Peyer's patch (tissue), 4 donors: ENCODE data around the gene TATDN2. TPM values are rescaled to one million over a fixed set of nuclear protein-coding genes. Genes with fewer than 3 reads are reported as not detected.

ENCODE experiments used
- DNase-seq, 3 donors: peaks; one replicate each; pipeline ENCODE4 v3.0.0-alpha.2; 2017 to 2019
- H3K27ac ChIP-seq, 4 donors: fragments of 200-600 bp; sonication (generic); one replicate each; pipeline ENCODE4 v1.5.1; 2016 to 2019
- H3K27me3 ChIP-seq, 2 donors: fragments of 200-600 bp; sonication (generic); one replicate each; pipeline ENCODE4 v1.5.1; 2019
- H3K36me3 ChIP-seq, 3 donors: fragments of 200-600 bp; sonication (generic); one replicate each; pipeline ENCODE4 v1.5.1; 2016 to 2019
- H3K4me1 ChIP-seq, 4 donors: fragments of 200-600 bp; sonication (generic); one replicate each; pipeline ENCODE4 v1.5.1; 2016 to 2019
- H3K4me3 ChIP-seq, 4 donors: fragments of 200-600 bp; sonication (generic); 1 replicate in 3 of 4; 2 replicates in 1 of 4; pipeline ENCODE4 v1.5.1; 2016 to 2019; ENCODE audit warnings: mild to moderate bottlenecking in 1 of 4
- H3K9me3 ChIP-seq, 4 donors: fragments of 200-600 bp; sonication (generic); one replicate each; pipeline ENCODE4 v1.5.1; 2016 to 2019; ENCODE audit warnings: mild to moderate bottlenecking in 1 of 4
- CTCF ChIP-seq, 6 experiments: fragments of 450-650 bp in 4 of 6; fragments of 200-600 bp in 2 of 6; sonication (generic) in 1 of 6; IDR thresholded peaks; one replicate each; pipeline ENCODE4 v1.5.1; 2017 to 2019; ENCODE audit warnings: antibody characterized with exemption in 6 of 6, mild to moderate bottlenecking in 3 of 6, moderate library complexity in 1 of 6
- POLR2A ChIP-seq, 2 donors: fragments of 450-650 bp; IDR thresholded peaks; one replicate each; pipeline ENCODE4 v1.5.1; 2017; ENCODE audit warnings: antibody characterized with exemption in 2 of 2, mild to moderate bottlenecking in 2 of 2, moderate library complexity in 2 of 2
- total RNA-seq, 4 donors: library from RNA; depleted of rRNA; stranded (reverse); fragments of >200 nt; gene quantifications; one replicate each; pipeline ENCODE4 v1.1.0, GENCODE V29; 2016

The TATDN2 gene
- total RNA-seq, 4 donors from 2014 or later, result 30.3 to 52.8 (median 36.9) TPM

DNA sequence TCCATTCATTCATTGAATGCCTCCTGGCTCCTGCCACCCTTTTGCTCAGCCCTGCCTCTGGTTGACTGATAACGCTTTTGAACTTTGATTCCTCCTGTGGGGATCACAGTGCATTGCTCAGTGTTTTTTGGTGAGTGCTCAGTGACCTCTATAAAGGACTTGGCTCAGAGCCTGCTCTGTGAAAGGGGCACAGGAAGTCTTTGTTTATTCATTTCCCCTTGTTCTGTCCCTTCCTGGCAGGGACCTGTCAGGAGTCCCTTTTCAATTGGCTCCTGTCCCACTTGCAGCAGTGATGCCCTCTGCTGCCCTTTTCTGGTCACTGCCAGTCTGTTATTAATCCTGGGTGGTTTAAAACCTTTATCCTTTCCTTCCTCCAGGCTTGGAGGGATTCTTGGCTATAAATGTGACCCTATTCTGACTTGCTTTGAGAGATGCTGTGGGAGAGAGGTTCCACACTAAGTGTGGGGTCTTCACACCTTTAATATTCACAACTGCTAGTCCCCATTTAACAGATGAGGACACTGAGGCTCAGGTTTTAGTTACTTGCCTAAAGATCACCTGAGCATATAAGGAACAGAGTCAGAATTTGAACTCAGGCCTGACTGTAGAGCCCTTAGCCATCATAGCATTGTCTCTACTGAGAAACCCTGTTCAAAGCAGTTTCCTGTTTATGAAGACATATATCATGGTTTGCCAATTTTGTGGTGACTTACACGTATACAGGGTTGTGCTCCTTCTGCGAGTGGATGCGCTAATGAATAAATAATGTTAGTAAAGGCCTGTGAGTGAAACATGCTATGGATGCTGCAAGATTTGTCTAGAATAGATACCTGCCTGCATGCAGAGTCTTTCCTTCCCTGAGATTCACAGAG, 23.2 kb upstream of the TATDN2 start:
- peaks cover 3 to 40% (median 23%) of the 10 kb centered on the region in 4 donors for H3K4me1 ChIP-seq
- H3K4me3 ChIP-seq, result no peak overlapping the region
- TF ChIP-seq CTCF (IDR thresholded peaks at IDR 0.05) (peak; percentile 78 to 97 (median 86)), POLR2A (IDR thresholded peaks at IDR 0.05) (no peak)
- H3K36me3 ChIP-seq, result peaks cover 0 to 4% (median 0%) of the 10 kb centered on the region in 3 donors
- no peaks in the 10 kb centered on the region for H3K27me3 ChIP-seq
- peak overlapping the region in 3 of 4 donors; percentile 34 to 77 (median 59) for H3K27ac ChIP-seq
- peak; percentile 77 to 93 (median 83) for DNase-seq
- no peaks in the 10 kb centered on the region for H3K9me3 ChIP-seq

- no peaks in the 10 kb centered on the region for H3K27me3 ChIP-seq
- H3K36me3 ChIP-seq, result peaks cover 0 to 8% (median 0%) of the 10 kb centered on the region in 3 donors
- peak overlapping the region in 2 of 4 donors; percentile 59 to 77 for H3K27ac ChIP-seq
- peak in 2 of 3 donors; percentile 67 to 73 for DNase-seq
- peaks cover 3 to 39% (median 19%) of the 10 kb centered on the region in 4 donors for H3K4me1 ChIP-seq
- H3K9me3 ChIP-seq, result no peaks in the 10 kb centered on the region
- TF ChIP-seq POLR2A (IDR thresholded peaks at IDR 0.05) (no peak), CTCF (IDR thresholded peaks at IDR 0.05) (no peak)
- no peak overlapping the region for H3K4me3 ChIP-seq
Measured at GRCh38 chr3:10226293-10226692, 22.0 kb upstream of the TATDN2 start.

- Histone ChIP-seq H3K4me3 (no peak overlapping the region), H3K27ac (no peak overlapping the region), H3K27me3 (no peaks in the 10 kb centered on the region), H3K36me3 (peaks cover 0 to 12% (median 0%) of the 10 kb centered on the region in 3 donors), H3K9me3 (no peaks in the 10 kb centered on the region), H3K4me1 (peaks cover 2 to 24% (median 11%) of the 10 kb centered on the region in 4 donors)
- TF ChIP-seq CTCF (IDR thresholded peaks at IDR 0.05) (no peak), POLR2A (IDR thresholded peaks at IDR 0.05) (no peak)
- no peak for DNase-seq
Measured at GRCh38 chr3:10228248-10228950, 19.9 kb upstream of the TATDN2 start.

DNA sequence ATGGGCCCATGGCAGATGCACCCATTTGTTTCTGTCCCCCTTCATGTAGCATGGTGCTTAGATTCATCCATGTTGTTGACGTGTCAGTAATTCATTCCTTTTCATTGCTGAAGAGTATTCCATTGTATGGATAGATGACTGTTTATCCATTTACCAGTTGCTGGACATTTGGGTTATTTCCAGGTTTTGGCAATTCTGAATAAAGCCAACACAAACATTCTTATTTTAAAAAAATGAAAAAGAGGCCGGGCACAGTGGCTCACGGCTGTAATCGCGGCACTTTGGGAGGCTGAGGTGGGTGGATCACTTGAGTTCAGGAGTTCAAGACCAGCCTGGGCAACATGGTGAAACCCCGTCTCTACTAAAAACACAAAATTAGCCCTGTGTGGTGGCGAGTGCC, 18.7 kb upstream of the TATDN2 start:
- Histone ChIP-seq H3K4me1 (peaks cover 0 to 15% (median 7%) of the 10 kb centered on the region in 4 donors), H3K4me3 (no peak overlapping the region), H3K9me3 (no peaks in the 10 kb centered on the region), H3K27ac (no peak overlapping the region), H3K27me3 (no peaks in the 10 kb centered on the region), H3K36me3 (peaks cover 0 to 23% (median 0%) of the 10 kb centered on the region in 3 donors)
- TF ChIP-seq CTCF (IDR thresholded peaks at IDR 0.05) (no peak), POLR2A (IDR thresholded peaks at IDR 0.05) (no peak)
- no peak for DNase-seq

- no peaks in the 10 kb centered on the region for H3K27me3 ChIP-seq
- H3K4me1 ChIP-seq, result no peaks in the 10 kb centered on the region
- H3K36me3 ChIP-seq, result peaks cover 0 to 39% (median 0%) of the 10 kb centered on the region in 3 donors
- DNase-seq, result no peak
- H3K27ac ChIP-seq, result no peak overlapping the region
- TF ChIP-seq POLR2A (IDR thresholded peaks at IDR 0.05), result no peak
- TF ChIP-seq CTCF (IDR thresholded peaks at IDR 0.05), result no peak
- no peak overlapping the region for H3K4me3 ChIP-seq
- no peaks in the 10 kb centered on the region for H3K9me3 ChIP-seq
Measured at GRCh38 chr3:10232137-10232536, 16.1 kb upstream of the TATDN2 start.
